Thoracic aorta (tissue), 2 donors: ENCODE measurements around the gene LACTB. TPM values are rescaled to one million over a fixed set of nuclear protein-coding genes. Genes with fewer than 3 reads are reported as not detected.

Experiments
- ATAC-seq: fragments of 150-250 bp; one replicate; pipeline ENCODE4 v1.8.0; 2017; ENCODE audit warnings: low read depth; ENCODE audit not compliant: insufficient number of reproducible peaks, low FRiP score
- DNase-seq: peaks from one replicate; pipeline ENCODE4 v3.0.0-alpha.2; 2020; ENCODE audit warnings: low spot score
- H3K27ac ChIP-seq, 2 donors: fragments of 200-600 bp; sonication (generic); 1 replicate in 1 of 2; 2 replicates in 1 of 2; pipeline ENCODE4 v1.5.1; 2016; ENCODE audit warnings: mild to moderate bottlenecking in 2 of 2, moderate library complexity in 2 of 2
- H3K27me3 ChIP-seq: fragments of 200-600 bp; sonication (generic); replicated peaks from 2 replicates; pipeline ENCODE4 v1.6.0; 2016; ENCODE audit warnings: mild to moderate bottlenecking; ENCODE audit not compliant: insufficient read depth
- H3K36me3 ChIP-seq: fragments of 200-600 bp; sonication (generic); one replicate; pipeline ENCODE4 v1.5.1; 2016
- H3K4me1 ChIP-seq, 2 donors: fragments of 200-600 bp; sonication (generic); 1 replicate in 1 of 2; 2 replicates in 1 of 2; pipeline versions ENCODE4 v1.5.1 to v1.6.0; 2016; ENCODE audit warnings: low read depth in 2 of 2, mild to moderate bottlenecking in 1 of 2; ENCODE audit not compliant: control insufficient read depth in 1 of 2
- H3K4me3 ChIP-seq: fragments of 200-600 bp; sonication (generic); 2 replicates; pipeline ENCODE4 v1.5.1; 2016; ENCODE audit warnings: mild to moderate bottlenecking
- H3K9me3 ChIP-seq: fragments of 200-600 bp; sonication (generic); 2 replicates; pipeline ENCODE4 v1.5.1; 2016
- total RNA-seq, 2 donors: library from RNA; depleted of rRNA; stranded (reverse); fragments of >200 nt; gene quantifications; one replicate each; pipeline versions ENCODE4 v1.1.0 to v1.2.3, GENCODE V29; 2016
- TF ChIP-seq, protein P1 (sequence below): fragments of 200-600 bp; sonication (generic); IDR thresholded peaks from one replicate; pipeline ENCODE4 v1.5.1; 2019; ENCODE audit warnings: antibody characterized with exemption

The LACTB gene
- total RNA-seq, 2 donors from 2014 or later = 11.6 to 22.4 TPM

DNA sequence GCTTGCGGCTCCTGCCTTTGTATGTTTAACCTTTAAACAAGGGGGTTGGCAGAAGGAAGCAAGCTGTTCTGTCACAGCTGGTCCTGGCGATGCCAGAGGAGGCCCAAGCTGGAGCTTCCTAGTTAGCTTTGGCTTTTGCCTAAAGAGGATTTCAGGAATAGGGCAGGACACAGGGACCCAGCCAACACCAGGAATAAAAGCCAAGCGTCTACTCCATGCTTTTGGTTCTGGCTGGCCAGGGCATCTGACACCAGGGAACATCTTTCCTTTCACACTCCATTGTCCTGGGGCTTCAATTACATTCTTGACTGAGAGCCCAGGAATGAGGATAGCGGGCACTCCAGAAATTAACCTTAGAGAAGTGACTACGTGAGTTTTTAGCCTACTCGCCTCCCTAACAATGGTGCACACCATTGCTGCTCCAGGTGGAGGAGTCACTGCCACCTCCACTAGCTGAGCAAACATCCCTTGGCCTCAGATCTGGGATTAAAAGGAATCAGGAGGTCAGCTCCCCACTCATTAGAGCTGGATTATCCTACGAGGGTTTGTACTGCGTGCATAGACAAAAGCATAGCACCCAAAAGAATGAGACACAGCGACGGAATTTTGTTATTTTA, 40.9 kb upstream of the LACTB start:
- DNase-seq = no peak
- Histone ChIP-seq H3K4me3 (no peak overlapping the region), H3K27ac (no peak overlapping the region), H3K36me3 (no peaks in the 10 kb centered on the region), H3K4me1 (peaks cover 0 to 6% of the 10 kb centered on the region in 2 donors), H3K9me3 (no peaks in the 10 kb centered on the region), H3K27me3 (no peaks in the 10 kb centered on the region)
- ATAC-seq = no peak
- TF ChIP-seq, protein P1, sequence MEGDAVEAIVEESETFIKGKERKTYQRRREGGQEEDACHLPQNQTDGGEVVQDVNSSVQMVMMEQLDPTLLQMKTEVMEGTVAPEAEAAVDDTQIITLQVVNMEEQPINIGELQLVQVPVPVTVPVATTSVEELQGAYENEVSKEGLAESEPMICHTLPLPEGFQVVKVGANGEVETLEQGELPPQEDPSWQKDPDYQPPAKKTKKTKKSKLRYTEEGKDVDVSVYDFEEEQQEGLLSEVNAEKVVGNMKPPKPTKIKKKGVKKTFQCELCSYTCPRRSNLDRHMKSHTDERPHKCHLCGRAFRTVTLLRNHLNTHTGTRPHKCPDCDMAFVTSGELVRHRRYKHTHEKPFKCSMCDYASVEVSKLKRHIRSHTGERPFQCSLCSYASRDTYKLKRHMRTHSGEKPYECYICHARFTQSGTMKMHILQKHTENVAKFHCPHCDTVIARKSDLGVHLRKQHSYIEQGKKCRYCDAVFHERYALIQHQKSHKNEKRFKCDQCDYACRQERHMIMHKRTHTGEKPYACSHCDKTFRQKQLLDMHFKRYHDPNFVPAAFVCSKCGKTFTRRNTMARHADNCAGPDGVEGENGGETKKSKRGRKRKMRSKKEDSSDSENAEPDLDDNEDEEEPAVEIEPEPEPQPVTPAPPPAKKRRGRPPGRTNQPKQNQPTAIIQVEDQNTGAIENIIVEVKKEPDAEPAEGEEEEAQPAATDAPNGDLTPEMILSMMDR = no peak

DNA sequence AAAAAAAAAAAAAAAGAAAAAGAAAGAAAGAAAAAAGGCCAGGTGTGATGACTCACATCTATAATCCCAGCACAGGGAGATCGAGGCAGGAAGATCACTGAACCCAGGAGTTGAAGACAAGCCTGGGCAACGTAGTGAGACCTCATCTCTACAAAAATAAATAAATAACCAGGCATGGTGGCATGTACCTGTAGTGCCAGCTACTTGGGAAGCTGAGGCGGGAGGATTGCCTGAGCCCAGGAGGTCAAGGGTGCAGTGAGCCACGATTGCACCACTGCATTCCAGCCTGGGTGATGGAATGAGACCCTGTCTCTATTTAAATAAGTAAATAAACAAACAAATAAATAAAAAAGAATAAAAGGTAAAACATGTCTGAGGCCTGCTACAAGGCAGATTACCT, 39.3 kb upstream of the LACTB start:
- TF ChIP-seq, protein P1 = no peak
- H3K9me3 ChIP-seq = no peaks in the 10 kb centered on the region
- H3K36me3 ChIP-seq = no peaks in the 10 kb centered on the region
- no peaks in the 10 kb centered on the region for H3K27me3 ChIP-seq
- H3K27ac ChIP-seq = no peak overlapping the region
- H3K4me3 ChIP-seq = no peak overlapping the region
- DNase-seq (no peak), ATAC-seq (no peak)
- H3K4me1 ChIP-seq = no peaks in the 10 kb centered on the region

DNA sequence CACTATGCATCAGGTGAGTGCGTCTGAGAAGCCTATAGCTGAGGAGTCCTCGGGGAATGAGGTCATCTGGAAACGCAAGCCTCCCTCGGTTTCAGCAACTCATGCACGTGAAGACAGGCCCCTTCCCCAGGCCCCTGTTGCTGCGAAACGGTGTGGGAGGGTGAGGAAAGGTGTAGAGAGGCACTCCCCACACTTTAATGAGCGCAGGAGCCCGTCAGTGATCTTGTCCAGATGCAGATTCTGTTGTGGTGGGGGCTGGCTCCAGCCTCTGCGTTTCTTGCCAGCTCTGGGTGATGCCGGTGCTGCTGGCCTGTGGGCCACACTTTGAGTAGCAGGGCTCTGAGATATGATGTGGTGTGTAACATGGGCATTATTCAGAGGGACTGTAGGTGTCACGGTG, 38.6 kb upstream of the LACTB start:
- Histone ChIP-seq H3K4me3 (no peak overlapping the region), H3K27me3 (no peaks in the 10 kb centered on the region), H3K9me3 (no peaks in the 10 kb centered on the region), H3K27ac (no peak overlapping the region), H3K36me3 (no peaks in the 10 kb centered on the region), H3K4me1 (no peaks in the 10 kb centered on the region)
- TF ChIP-seq, protein P1 = no peak
- no peak for ATAC-seq
- DNase-seq = no peak

DNA sequence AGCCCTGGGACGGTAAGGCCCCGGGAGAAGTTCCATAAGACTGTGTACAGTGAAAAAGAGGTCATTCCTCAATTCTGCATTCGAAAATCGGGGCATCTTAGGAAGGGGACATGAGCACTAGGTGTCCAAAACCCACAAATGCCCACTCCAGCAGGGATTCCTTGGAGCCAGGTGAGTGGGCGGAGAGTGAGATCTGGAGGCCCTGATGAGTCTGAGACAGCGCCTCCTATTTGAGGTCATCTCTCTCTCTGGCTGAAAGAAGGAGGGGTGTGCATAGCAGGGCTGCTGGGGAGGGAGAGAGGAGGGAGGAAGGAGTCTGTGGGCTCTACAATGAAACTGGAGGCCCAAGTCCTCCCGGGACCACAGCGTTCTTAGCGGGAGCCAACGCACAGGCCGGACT, 38.1 kb upstream of the LACTB start:
- Histone ChIP-seq H3K36me3 (no peaks in the 10 kb centered on the region), H3K4me1 (no peaks in the 10 kb centered on the region), H3K27ac (no peak overlapping the region), H3K4me3 (no peak overlapping the region), H3K27me3 (no peaks in the 10 kb centered on the region), H3K9me3 (no peaks in the 10 kb centered on the region)
- DNase-seq (no peak), ATAC-seq (no peak)
- TF ChIP-seq, protein P1 = no peak

DNA sequence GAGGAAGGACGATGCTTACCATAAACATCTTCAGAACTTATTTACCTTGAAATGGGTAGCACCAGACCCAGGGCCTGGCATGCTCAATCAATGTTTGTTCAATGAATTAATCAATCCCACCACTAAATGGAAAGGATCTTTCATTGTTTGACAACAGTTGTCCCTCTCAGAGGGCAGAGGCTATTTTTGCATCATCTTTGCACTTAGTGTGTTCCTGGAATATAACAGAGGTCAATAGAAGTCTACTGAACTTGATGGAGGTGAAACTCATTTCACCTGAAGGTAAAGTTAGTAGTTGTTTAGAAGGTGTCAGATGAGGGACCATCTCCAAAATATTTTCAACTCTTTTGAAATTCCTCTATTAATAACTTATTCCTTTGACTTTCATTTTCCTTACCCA, 36.9 kb upstream of the LACTB start:
- TF ChIP-seq, protein P1 = no peak
- Histone ChIP-seq H3K4me1 (peaks cover 0 to 10% of the 10 kb centered on the region in 2 donors), H3K36me3 (no peaks in the 10 kb centered on the region), H3K27ac (no peak overlapping the region), H3K4me3 (no peak overlapping the region), H3K27me3 (no peaks in the 10 kb centered on the region), H3K9me3 (no peaks in the 10 kb centered on the region)
- ATAC-seq = no peak
- no peak for DNase-seq
